DND-41 (cell line): ENCODE results near the gene NEK9.

ENCODE experiments used
- ATAC-seq: fragments of 200-7000 bp; cut with Tn5 transposase; 3 replicates; pipeline ENCODE4 v1.9.1; 2021; ENCODE audit warnings: low read depth; ENCODE audit not compliant: insufficient read depth
- DNase-seq: peaks from one replicate; pipeline ENCODE4 v3.0.0-alpha.2; 2020
- H2AFZ ChIP-seq: 2 replicates; pipeline ENCODE4 v1.6.0; 2012; ENCODE audit warnings: low read depth, low read length
- H3K27ac ChIP-seq: 2 replicates; pipeline ENCODE4 v1.5.1; 2012; ENCODE audit warnings: low read length, inconsistent platforms
- H3K27me3 ChIP-seq: fragments of 200-600 bp; sonication (generic); 2 replicates; pipeline ENCODE4 v1.6.0; 2012; ENCODE audit warnings: low read length, mild to moderate bottlenecking, inconsistent platforms; ENCODE audit not compliant: insufficient read depth, poor library complexity
- H3K36me3 ChIP-seq: 2 replicates; pipeline ENCODE4 v1.5.1; 2012; ENCODE audit warnings: low read length, inconsistent platforms; ENCODE audit not compliant: insufficient read depth
- H3K4me1 ChIP-seq: 2 replicates; pipeline ENCODE4 v1.5.1; 2012; ENCODE audit warnings: mild to moderate bottlenecking, low read length; ENCODE audit not compliant: insufficient read depth
- H3K4me2 ChIP-seq: 2 replicates; pipeline ENCODE4 v1.6.0; 2012; ENCODE audit warnings: mild to moderate bottlenecking, moderate library complexity, low read length, inconsistent platforms; ENCODE audit not compliant: insufficient read depth
- H3K4me3 ChIP-seq, 2 experiments: fragments of 200-600 bp in 1 of 2; shearing (Covaris generic) in 1 of 2; 2 replicates each; pipeline ENCODE4 v1.5.1; 2012 to 2016; ENCODE audit warnings: inconsistent platforms in 2 of 2, low read length in 2 of 2, mild to moderate bottlenecking in 2 of 2, low read depth in 1 of 2, moderate library complexity in 1 of 2
- H3K79me2 ChIP-seq: 2 replicates; pipeline ENCODE4 v1.6.0; 2012; ENCODE audit warnings: low read length, inconsistent platforms; ENCODE audit not compliant: insufficient read depth
- H3K9ac ChIP-seq: 2 replicates; pipeline ENCODE4 v1.6.0; 2012; ENCODE audit warnings: low read depth, mild to moderate bottlenecking, inconsistent platforms, low read length, moderate library complexity
- H3K9me3 ChIP-seq: 2 replicates; pipeline ENCODE4 v1.5.1; 2012; ENCODE audit warnings: low read length, moderate library complexity, mild to moderate bottlenecking, inconsistent platforms; ENCODE audit not compliant: insufficient read depth, severe bottlenecking
- H4K20me1 ChIP-seq: 2 replicates; pipeline ENCODE4 v1.6.0; 2012; ENCODE audit warnings: low read length; ENCODE audit not compliant: insufficient read depth
- EZH2 ChIP-seq: IDR thresholded peaks from 3 replicates; pipeline ENCODE4 v1.6.1; 2012; ENCODE audit warnings: borderline replicate concordance, low read depth, mild to moderate bottlenecking, moderate library complexity, low read length, inconsistent platforms; ENCODE audit not compliant: severe bottlenecking
- TF ChIP-seq, protein P1 (sequence below): IDR thresholded peaks from 2 replicates; pipeline ENCODE4 v1.5.1; 2012; ENCODE audit warnings: borderline replicate concordance, low read length, moderate library complexity, mild to moderate bottlenecking; ENCODE audit not compliant: poor library complexity, severe bottlenecking; ENCODE audit errors: extremely low read depth

The NEK9 gene

DNA sequence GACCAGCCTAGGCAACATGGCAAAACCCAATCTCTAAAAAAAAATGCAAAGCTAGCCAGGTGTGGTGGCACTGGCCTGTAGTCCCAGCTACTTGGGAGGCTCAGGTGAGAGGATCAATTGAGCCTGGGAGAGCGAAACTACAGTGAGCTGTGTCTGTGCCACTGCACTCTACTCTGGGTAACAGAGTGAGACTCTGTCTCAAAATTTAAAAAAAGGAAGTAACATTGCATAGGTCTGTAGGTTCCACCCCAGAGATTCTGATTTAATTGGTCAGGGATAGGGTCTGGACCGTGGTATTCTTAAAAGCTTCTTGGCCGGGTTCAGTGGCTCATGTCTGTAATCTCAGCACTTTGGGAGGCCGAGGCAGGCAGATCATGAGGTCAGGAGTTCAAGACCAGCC lies 31.2 kb downstream of the NEK9 start:
- Histone ChIP-seq H3K36me3 (peaks cover 86% of the 10 kb centered on the region), H4K20me1 (no peaks in the 10 kb centered on the region), H3K79me2 (no peaks in the 10 kb centered on the region), H3K9ac (no peak overlapping the region), H3K4me3 (no peak overlapping the region), H3K27me3 (no peaks in the 10 kb centered on the region), H3K4me1 (no peaks in the 10 kb centered on the region), H3K27ac (no peak overlapping the region), H2AFZ (no peak overlapping the region), H3K4me2 (no peak overlapping the region), H3K9me3 (no peaks in the 10 kb centered on the region)
- TF ChIP-seq EZH2, result no peak
- TF ChIP-seq, protein P1, sequence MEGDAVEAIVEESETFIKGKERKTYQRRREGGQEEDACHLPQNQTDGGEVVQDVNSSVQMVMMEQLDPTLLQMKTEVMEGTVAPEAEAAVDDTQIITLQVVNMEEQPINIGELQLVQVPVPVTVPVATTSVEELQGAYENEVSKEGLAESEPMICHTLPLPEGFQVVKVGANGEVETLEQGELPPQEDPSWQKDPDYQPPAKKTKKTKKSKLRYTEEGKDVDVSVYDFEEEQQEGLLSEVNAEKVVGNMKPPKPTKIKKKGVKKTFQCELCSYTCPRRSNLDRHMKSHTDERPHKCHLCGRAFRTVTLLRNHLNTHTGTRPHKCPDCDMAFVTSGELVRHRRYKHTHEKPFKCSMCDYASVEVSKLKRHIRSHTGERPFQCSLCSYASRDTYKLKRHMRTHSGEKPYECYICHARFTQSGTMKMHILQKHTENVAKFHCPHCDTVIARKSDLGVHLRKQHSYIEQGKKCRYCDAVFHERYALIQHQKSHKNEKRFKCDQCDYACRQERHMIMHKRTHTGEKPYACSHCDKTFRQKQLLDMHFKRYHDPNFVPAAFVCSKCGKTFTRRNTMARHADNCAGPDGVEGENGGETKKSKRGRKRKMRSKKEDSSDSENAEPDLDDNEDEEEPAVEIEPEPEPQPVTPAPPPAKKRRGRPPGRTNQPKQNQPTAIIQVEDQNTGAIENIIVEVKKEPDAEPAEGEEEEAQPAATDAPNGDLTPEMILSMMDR, result no peak
- DNase-seq, result no peak
- ATAC-seq, result no peak

DNA sequence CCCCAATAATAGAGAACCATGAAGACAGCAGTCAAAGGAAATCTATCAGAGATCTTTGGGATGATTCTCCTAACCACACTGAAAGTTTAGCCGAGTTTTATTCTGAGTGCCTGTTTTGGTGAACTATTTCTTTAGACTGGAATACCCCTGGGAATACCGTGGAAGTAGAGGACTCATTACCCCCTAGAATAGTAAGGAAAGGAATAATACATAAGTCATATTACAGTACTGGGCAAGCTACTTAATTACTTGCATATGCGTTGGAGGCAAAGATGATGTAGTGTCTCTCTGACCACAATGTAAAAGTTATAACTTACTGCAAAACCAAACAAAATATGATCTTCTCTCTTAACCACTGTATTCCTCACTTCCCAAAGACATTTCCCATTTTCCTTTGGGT lies 32.0 kb downstream of the NEK9 start:
- Histone ChIP-seq H4K20me1 (no peaks in the 10 kb centered on the region), H3K27ac (no peak overlapping the region), H3K9ac (no peak overlapping the region), H3K4me3 (no peak overlapping the region), H3K4me2 (no peak overlapping the region), H2AFZ (no peak overlapping the region), H3K9me3 (no peaks in the 10 kb centered on the region), H3K79me2 (no peaks in the 10 kb centered on the region), H3K4me1 (no peaks in the 10 kb centered on the region), H3K36me3 (peaks cover 83% of the 10 kb centered on the region), H3K27me3 (no peaks in the 10 kb centered on the region)
- DNase-seq, result no peak
- no peak for ATAC-seq
- TF ChIP-seq, protein P1, result no peak
- no peak for TF ChIP-seq EZH2

DNA sequence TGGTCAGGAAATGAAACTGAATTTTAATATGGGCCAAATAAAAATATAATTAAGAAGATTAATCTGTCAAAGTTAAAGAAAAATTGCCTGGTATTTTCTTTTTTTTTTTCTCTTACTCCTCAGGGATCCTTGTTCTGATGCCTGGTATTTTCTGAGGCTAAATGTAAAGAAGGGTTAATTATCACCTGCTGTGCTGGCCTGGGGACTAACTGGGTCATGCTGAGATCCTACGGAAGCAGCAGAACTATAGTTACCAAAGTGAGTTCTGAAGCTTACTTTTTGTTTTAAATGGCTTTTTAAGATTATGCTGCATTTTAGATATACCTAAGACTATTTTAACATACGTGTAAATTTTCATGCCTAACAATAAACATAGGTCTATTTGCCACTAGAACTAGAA lies 34.1 kb downstream of the NEK9 start:
- TF ChIP-seq, protein P1, result no peak
- TF ChIP-seq EZH2, result no peak
- H3K27ac ChIP-seq, result no peak overlapping the region
- no peaks in the 10 kb centered on the region for H3K79me2 ChIP-seq
- H3K4me1 ChIP-seq, result no peaks in the 10 kb centered on the region
- no peaks in the 10 kb centered on the region for H3K9me3 ChIP-seq
- no peak overlapping the region for H2AFZ ChIP-seq
- H3K4me3 ChIP-seq, result no peak overlapping the region
- H4K20me1 ChIP-seq, result no peaks in the 10 kb centered on the region
- peaks cover 74% of the 10 kb centered on the region for H3K36me3 ChIP-seq
- H3K4me2 ChIP-seq, result no peak overlapping the region
- no peak for DNase-seq
- H3K9ac ChIP-seq, result no peak overlapping the region
- no peak for ATAC-seq
- H3K27me3 ChIP-seq, result no peaks in the 10 kb centered on the region

DNA sequence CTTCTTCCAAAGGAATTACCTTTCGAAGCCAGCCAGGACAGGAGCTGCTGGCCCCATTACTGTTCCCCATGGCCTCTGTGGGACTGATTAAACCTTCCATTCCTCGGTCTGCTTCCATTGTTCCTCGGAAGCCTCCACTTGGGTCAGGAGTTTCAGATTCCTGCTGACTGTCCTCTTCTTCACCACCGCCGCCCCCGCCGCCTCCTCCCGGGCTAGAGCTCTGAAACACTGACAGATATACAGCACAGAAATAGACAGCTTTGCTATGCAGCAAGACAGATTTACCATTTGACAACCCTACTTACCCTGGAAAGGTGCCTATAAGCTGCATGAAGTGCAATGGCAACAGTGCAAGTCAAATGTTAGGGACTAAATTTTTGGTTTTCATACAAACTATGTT lies 35.6 kb downstream of the NEK9 start:
- H3K4me1 ChIP-seq, result no peaks in the 10 kb centered on the region
- no peak overlapping the region for H3K4me3 ChIP-seq
- no peak overlapping the region for H3K27ac ChIP-seq
- peaks cover 74% of the 10 kb centered on the region for H3K36me3 ChIP-seq
- H4K20me1 ChIP-seq, result no peaks in the 10 kb centered on the region
- DNase-seq, result no peak
- no peak for ATAC-seq
- no peaks in the 10 kb centered on the region for H3K79me2 ChIP-seq
- H2AFZ ChIP-seq, result no peak overlapping the region
- H3K9me3 ChIP-seq, result no peaks in the 10 kb centered on the region
- H3K4me2 ChIP-seq, result no peak overlapping the region
- TF ChIP-seq, protein P1, result no peak
- H3K9ac ChIP-seq, result no peak overlapping the region
- H3K27me3 ChIP-seq, result no peaks in the 10 kb centered on the region
